DND-41 (cell line): ENCODE data around the gene FMO2.

Experiments used
- CTCF ChIP-seq: IDR thresholded peaks from 2 replicates; pipeline ENCODE4 v1.5.1; 2012; ENCODE audit warnings: borderline replicate concordance, low read length, moderate library complexity, mild to moderate bottlenecking; ENCODE audit not compliant: poor library complexity, severe bottlenecking; ENCODE audit errors: extremely low read depth
- EZH2 ChIP-seq: IDR thresholded peaks from 3 replicates; pipeline ENCODE4 v1.6.1; 2012; ENCODE audit warnings: borderline replicate concordance, low read depth, mild to moderate bottlenecking, moderate library complexity, low read length, inconsistent platforms; ENCODE audit not compliant: severe bottlenecking

DNA sequence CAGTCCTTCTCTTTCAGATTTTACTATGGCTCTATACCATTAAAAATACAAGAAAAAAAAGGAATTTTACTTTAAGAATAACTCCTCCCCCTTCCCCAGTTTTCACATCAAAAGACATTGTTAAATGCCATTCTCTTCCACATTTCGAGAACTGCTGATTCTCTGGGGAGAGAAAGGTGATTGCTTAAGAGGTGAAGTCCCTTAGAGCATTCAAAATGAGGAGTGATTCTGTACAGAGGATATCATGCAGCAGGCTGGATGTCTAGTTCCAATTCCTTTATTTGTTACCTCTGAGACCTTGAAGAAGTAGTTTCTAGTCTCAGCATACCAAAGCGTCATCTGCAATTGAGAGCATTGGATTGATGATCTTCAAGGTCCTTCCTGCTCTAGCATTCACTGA is 47.5 kb upstream of the FMO2 start:
- TF ChIP-seq CTCF (no peak), EZH2 (no peak)
